CD14-positive monocyte (primary cell): ENCODE measurements around the gene SEMA3C. TPM values are rescaled to one million over a fixed set of nuclear protein-coding genes. Genes with fewer than 3 reads are reported as not detected.

ENCODE experiments used
- DNase-seq, 3 donors: peaks; one replicate each; pipeline ENCODE4 v3.0.0-alpha.2; 2011 to 2022
- H2AFZ ChIP-seq: 2 replicates; pipeline ENCODE4 v1.6.0; 2012; ENCODE audit warnings: mild to moderate bottlenecking, low read depth, low read length, inconsistent platforms; ENCODE audit not compliant: insufficient read depth, poor library complexity, severe bottlenecking
- H3K27ac ChIP-seq, 2 donors: 1 replicate in 1 of 2; 2 replicates in 1 of 2; pipeline ENCODE4 v1.5.1; 2012 to 2013; ENCODE audit warnings: low read length in 2 of 2, control low read depth in 1 of 2, inconsistent platforms in 1 of 2, low read depth in 1 of 2, mild to moderate bottlenecking in 1 of 2
- H3K27me3 ChIP-seq, 2 donors: one replicate each; pipeline versions ENCODE4 v1.6.0 to v1.6.1; 2011 to 2013; ENCODE audit warnings: low read length in 2 of 2; ENCODE audit not compliant: control insufficient read depth in 2 of 2, insufficient read depth in 2 of 2
- H3K36me3 ChIP-seq, 2 donors: replicated peaks in 1 of 2; 1 replicate in 1 of 2; 2 replicates in 1 of 2; pipeline versions ENCODE4 v1.5.1 to v1.6.1; 2012 to 2013; ENCODE audit warnings: low read length in 2 of 2, control low read depth in 1 of 2, inconsistent platforms in 1 of 2, mild to moderate bottlenecking in 1 of 2; ENCODE audit not compliant: insufficient read depth in 2 of 2, control insufficient read depth in 1 of 2
- H3K4me1 ChIP-seq, 2 donors: 1 replicate in 1 of 2; 2 replicates in 1 of 2; pipeline versions ENCODE4 v1.5.1 to v1.6.1; 2012 to 2013; ENCODE audit warnings: low read length in 2 of 2, control low read depth in 1 of 2, inconsistent platforms in 1 of 2, mild to moderate bottlenecking in 1 of 2, moderate library complexity in 1 of 2; ENCODE audit not compliant: insufficient read depth in 2 of 2, control insufficient read depth in 1 of 2
- H3K4me2 ChIP-seq: replicated peaks from 2 replicates; pipeline ENCODE3; 2012; ENCODE audit warnings: low read length, moderate library complexity, mild to moderate bottlenecking; ENCODE audit not compliant: poor library complexity, severe bottlenecking; ENCODE audit errors: extremely low read depth
- H3K4me3 ChIP-seq, 3 experiments: fragments of 200-600 bp in 1 of 3; sonication (generic) in 1 of 3; replicated peaks in 1 of 3; 1 replicate in 2 of 3; 2 replicates in 1 of 3; pipeline ENCODE4 v1.5.1; 2011 to 2013; ENCODE audit warnings: low read length in 3 of 3, mild to moderate bottlenecking in 3 of 3, control low read depth in 2 of 3, low read depth in 2 of 3, inconsistent platforms in 1 of 3, moderate library complexity in 1 of 3
- H3K79me2 ChIP-seq: 2 replicates; pipeline ENCODE4 v1.6.0; 2012; ENCODE audit warnings: mild to moderate bottlenecking, control low read depth, inconsistent platforms, low read length, moderate library complexity; ENCODE audit not compliant: insufficient read depth
- H3K9ac ChIP-seq: 2 replicates; pipeline ENCODE4 v1.6.0; 2017; ENCODE audit warnings: low read length, mild to moderate bottlenecking; ENCODE audit not compliant: insufficient read depth, poor library complexity, severe bottlenecking
- H3K9me3 ChIP-seq, 2 donors: replicated peaks in 1 of 2; 1 replicate in 1 of 2; 2 replicates in 1 of 2; pipeline versions ENCODE4 v1.5.1 to v1.6.1; 2012 to 2013; ENCODE audit warnings: low read length in 2 of 2, control low read depth in 1 of 2; ENCODE audit not compliant: control insufficient read depth in 1 of 2, insufficient read depth in 1 of 2
- H4K20me1 ChIP-seq: 2 replicates; pipeline ENCODE4 v1.6.0; 2012; ENCODE audit warnings: mild to moderate bottlenecking, low read length, control low read depth, moderate library complexity; ENCODE audit not compliant: insufficient read depth
- H3K27ac Mint-ChIP-seq, 7 donors: one replicate each; pipeline ENCODE4 v1.8.0; 2020; ENCODE audit warnings: mild to moderate bottlenecking in 7 of 7, mixed read lengths in 7 of 7, moderate library complexity in 6 of 7, inconsistent platforms in 2 of 7
- H3K27me3 Mint-ChIP-seq, 3 donors: one replicate each; pipeline ENCODE4 v1.8.0; 2021 to 2022; ENCODE audit warnings: low read depth in 3 of 3, mild to moderate bottlenecking in 3 of 3, mixed read lengths in 3 of 3, moderate library complexity in 3 of 3, inconsistent platforms in 1 of 3
- H3K36me3 Mint-ChIP-seq, 2 donors: one replicate each; pipeline ENCODE4 v1.8.0; 2020; ENCODE audit warnings: mixed read lengths in 2 of 2, inconsistent platforms in 1 of 2, mild to moderate bottlenecking in 1 of 2
- H3K4me1 Mint-ChIP-seq: one replicate; pipeline ENCODE4 v1.8.0; 2020; ENCODE audit warnings: mild to moderate bottlenecking, mixed read lengths
- H3K4me3 Mint-ChIP-seq, 2 donors: one replicate each; pipeline ENCODE4 v1.8.0; 2020; ENCODE audit warnings: mild to moderate bottlenecking in 2 of 2, mixed read lengths in 2 of 2, moderate library complexity in 1 of 2
- H3K9me3 Mint-ChIP-seq, 7 donors: one replicate each; pipeline ENCODE4 v1.8.0; 2020 to 2022; ENCODE audit warnings: mixed read lengths in 7 of 7, mild to moderate bottlenecking in 6 of 7, moderate library complexity in 6 of 7, inconsistent platforms in 2 of 7
- CTCF ChIP-seq: fragments of 200-600 bp; IDR thresholded peaks from one replicate; pipeline ENCODE4 v1.8.0; 2022; ENCODE audit warnings: antibody characterized with exemption, mild to moderate bottlenecking
- WGBS: methylation state at CpG from one replicate; pipeline ENCODE4 v1.1.5; 2013; ENCODE audit warnings: missing lambda C conversion rate; ENCODE audit not compliant: insufficient coverage; 5-methylcytosine and 5-hydroxymethylcytosine counted together
- intact Hi-C, 2 donors: fragments of 100-400 bp; cut with micrococcal nuclease; formaldehyde crosslinking; loops; one replicate each; pipeline versions ENCODE4 v1.15.0 to v1.15.1; 2023
- polyA plus RNA-seq, 3 donors: library from polyadenylated mRNA; depleted of rRNA in 1 of 3; unstranded in 2 of 3; stranded (reverse) in 1 of 3; fragments of 300-500 nt in 2 of 3; fragments of >200 nt in 1 of 3; fragmentation: Illumina TruSeq in 2 of 3; gene quantifications; 1 replicate in 2 of 3; 2 replicates in 1 of 3; pipeline ENCODE4 v1.2.3, GENCODE V29; 2012 to 2021

SEMA3C gene
- polyA plus RNA-seq, 3 donors = 7.2 to 14.1 (median 13.7) TPM

- Histone ChIP-seq H3K36me3 (peaks cover 0 to 9% of the 10 kb centered on the region in 2 donors), H3K4me1 (peaks cover 20 to 26% of the 10 kb centered on the region in 2 donors), H3K4me3 (no peak overlapping the region), H4K20me1 (no peaks in the 10 kb centered on the region), H3K9ac (no peak overlapping the region), H3K79me2 (no peaks in the 10 kb centered on the region), H3K9me3 (no peaks in the 10 kb centered on the region), H3K27me3 (no peaks in the 10 kb centered on the region), H3K27ac (no peak overlapping the region), H3K4me2 (no peak overlapping the region), H2AFZ (no peak overlapping the region)
- Mint-ChIP-seq H3K36me3 (peaks cover 15 to 24% of the 10 kb centered on the region in 2 donors), H3K4me1 (peaks cover 29% of the 10 kb centered on the region), H3K27me3 (no peaks in the 10 kb centered on the region), H3K4me3 (no peak overlapping the region), H3K27ac (no peak overlapping the region), H3K9me3 (no peaks in the 10 kb centered on the region)
- WGBS = no CpG with 5 or more reads among the region's 1 CpG
- DNase-seq = no peak
- TF ChIP-seq CTCF = no peak
- intact Hi-C loops = no loop called here
These were observed 91.6 kb downstream of the SEMA3C start for GRCh38 chr7:80827239-80827633.

DNA sequence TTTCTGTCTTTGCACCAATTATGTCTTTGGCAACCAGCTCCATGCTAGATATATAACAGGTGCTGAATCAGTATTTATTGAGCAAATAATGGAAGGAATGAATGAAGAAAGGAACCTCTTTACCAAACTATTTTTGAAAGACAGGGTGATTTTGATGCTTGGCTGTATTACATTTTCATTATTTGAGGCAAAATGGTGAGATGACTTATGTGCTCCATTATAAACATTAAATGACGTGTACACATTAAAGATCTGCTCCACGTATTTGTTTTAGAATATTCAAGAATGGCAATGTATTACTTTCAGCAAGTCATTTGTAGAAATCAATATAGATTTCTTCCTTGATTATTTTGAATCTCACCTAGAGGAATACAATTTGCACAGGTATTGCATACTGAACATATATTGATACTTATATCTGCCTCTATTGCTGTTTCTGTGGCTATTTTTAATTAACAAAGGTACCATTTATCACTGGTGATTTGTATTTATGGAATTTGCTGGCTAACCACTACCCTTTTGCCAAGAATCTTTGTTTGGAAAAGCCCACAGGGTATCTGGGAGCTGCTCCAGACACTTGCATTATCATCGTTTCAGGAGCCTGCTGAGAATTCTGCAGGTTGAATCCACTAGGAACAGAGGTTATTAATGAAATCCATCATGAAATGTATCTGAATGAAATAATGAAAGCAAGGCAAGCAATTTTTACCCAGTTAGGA lies 92.2 kb downstream of the SEMA3C start:
- Histone ChIP-seq H4K20me1 (no peaks in the 10 kb centered on the region), H3K4me2 (no peak overlapping the region), H3K27ac (no peak overlapping the region), H2AFZ (no peak overlapping the region), H3K79me2 (no peaks in the 10 kb centered on the region), H3K27me3 (no peaks in the 10 kb centered on the region), H3K36me3 (peaks cover 0 to 9% of the 10 kb centered on the region in 2 donors), H3K9me3 (no peaks in the 10 kb centered on the region), H3K4me1 (peaks cover 20 to 26% of the 10 kb centered on the region in 2 donors), H3K9ac (no peak overlapping the region), H3K4me3 (no peak overlapping the region)
- no peak for TF ChIP-seq CTCF
- peaks cover 17 to 26% of the 10 kb centered on the region in 2 donors for H3K36me3 Mint-ChIP-seq
- no peak overlapping the region for H3K4me3 Mint-ChIP-seq
- no peaks in the 10 kb centered on the region for H3K27me3 Mint-ChIP-seq
- intact Hi-C loops = no loop called here
- H3K4me1 Mint-ChIP-seq = peaks cover 26% of the 10 kb centered on the region
- H3K27ac Mint-ChIP-seq = no peak overlapping the region
- H3K9me3 Mint-ChIP-seq = no peaks in the 10 kb centered on the region
- no peak for DNase-seq
- WGBS = no CpG with 5 or more reads among the region's 3 CpGs
